Endodermal cell (in vitro differentiated cells): ENCODE measurements around the gene SELENOS. TPM values are rescaled to one million over a fixed set of nuclear protein-coding genes. Genes with fewer than 3 reads are reported as not detected.

Source experiments
- DNase-seq: peaks from one replicate; pipeline ENCODE4 v3.0.0-alpha.2; 2017
- H3K27ac ChIP-seq: 2 replicates; pipeline ENCODE4 v1.5.1; 2013; ENCODE audit warnings: mild to moderate bottlenecking, low read depth, low read length, moderate library complexity
- H3K27me3 ChIP-seq: 2 replicates; pipeline ENCODE4 v1.6.1; 2013; ENCODE audit warnings: mild to moderate bottlenecking, low read length, moderate library complexity; ENCODE audit not compliant: insufficient read depth, control insufficient read depth, poor library complexity, severe bottlenecking
- H3K36me3 ChIP-seq: 2 replicates; pipeline ENCODE4 v1.7.0; 2013; ENCODE audit warnings: mild to moderate bottlenecking, low read length, moderate library complexity; ENCODE audit not compliant: control insufficient read depth, insufficient read depth
- H3K4me1 ChIP-seq: one replicate; pipeline ENCODE4 v1.7.0; 2013; ENCODE audit warnings: low read length; ENCODE audit not compliant: control insufficient read depth, insufficient read depth
- H3K4me3 ChIP-seq: 2 replicates; pipeline ENCODE4 v1.5.1; 2013; ENCODE audit warnings: mild to moderate bottlenecking, low read length, moderate library complexity
- H3K9ac ChIP-seq: 2 replicates; pipeline ENCODE4 v1.6.1; 2013; ENCODE audit warnings: mild to moderate bottlenecking, low read length, moderate library complexity; ENCODE audit not compliant: poor library complexity, severe bottlenecking; ENCODE audit errors: extremely low read depth
- H3K9me3 ChIP-seq: 2 replicates; pipeline ENCODE4 v1.6.1; 2013; ENCODE audit warnings: mild to moderate bottlenecking, low read length, moderate library complexity; ENCODE audit not compliant: control insufficient read depth
- H3K27ac Mint-ChIP-seq: 2 replicates; pipeline ENCODE4 v1.8.0; 2020; ENCODE audit warnings: mixed read lengths
- H3K27me3 Mint-ChIP-seq: 2 replicates; pipeline ENCODE4 v1.8.0; 2021; ENCODE audit warnings: mild to moderate bottlenecking, mixed read lengths; ENCODE audit not compliant: insufficient read depth
- H3K36me3 Mint-ChIP-seq: 2 replicates; pipeline ENCODE4 v1.8.0; 2020; ENCODE audit warnings: low read depth, mixed read lengths
- H3K4me1 Mint-ChIP-seq: 2 replicates; pipeline ENCODE4 v1.8.0; 2020; ENCODE audit warnings: mixed read lengths
- H3K4me3 Mint-ChIP-seq: 2 replicates; pipeline ENCODE4 v1.8.0; 2020; ENCODE audit warnings: mild to moderate bottlenecking, moderate library complexity, mixed read lengths
- H3K9me3 Mint-ChIP-seq: 2 replicates; pipeline ENCODE4 v1.8.0; 2020; ENCODE audit warnings: mild to moderate bottlenecking, mixed read lengths
- CTCF ChIP-seq: fragments of 200-600 bp; sonication (generic); conservative IDR thresholded peaks from 2 replicates; pipeline ENCODE4 v1.5.0; 2021; ENCODE audit warnings: antibody characterized with exemption, mild to moderate bottlenecking
- WGBS, 2 experiments: methylation state at CpG; one replicate each; pipeline versions ENCODE4 v1.1.5 to v1.1.7; 2013; ENCODE audit warnings: missing lambda C conversion rate in 2 of 2, mixed read lengths in 1 of 2; ENCODE audit not compliant: insufficient coverage in 1 of 2, insufficient read length in 1 of 2; 5-methylcytosine and 5-hydroxymethylcytosine counted together
- total RNA-seq, 2 donors: library from RNA; stranded (reverse); fragmentation: NEBNext Ultra II Directional in 1 of 2; extraction: Animal tissue kit (Norgen Biotek cat#: 25700) in 1 of 2; gene quantifications; 2 replicates in 1 of 2; 3 replicates in 1 of 2; pipeline ENCODE4 v1.2.1, GENCODE V29; 2021

The SELENOS gene
- total RNA-seq, 2 donors from 2014 or later: 56.1 to 60.5 TPM

GRCh38 chr15:101242999-101243336 is 34.3 kb downstream of the SELENOS start:
- WGBS, 2 experiments: 62 to 77% methylated on average over 5 to 6 of the region's 6 CpGs
- Mint-ChIP-seq H3K27me3 (no peaks in the 10 kb centered on the region), H3K27ac (peak overlapping the region; percentile 82)

GRCh38 chr15:101242160-101242998 is 34.9 kb downstream of the SELENOS start:
- H3K36me3 Mint-ChIP-seq: peaks cover 4% of the 10 kb centered on the region
- WGBS, 2 experiments: 92 to 95% methylated on average over 8 to 12 of the region's 12 CpGs
- peak; percentile 36 for DNase-seq

More at GRCh38 chr15:101242999-101243336, 34.3 kb downstream of the SELENOS start:
- Mint-ChIP-seq H3K9me3 (no peaks in the 10 kb centered on the region), H3K36me3 (peaks cover 1% of the 10 kb centered on the region), H3K4me3 (peak overlapping the region; percentile 24), H3K4me1 (peaks cover 68% of the 10 kb centered on the region)
- H3K27ac ChIP-seq: no peak overlapping the region
- H3K36me3 ChIP-seq: peaks cover 13% of the 10 kb centered on the region
- no peaks in the 10 kb centered on the region for H3K9me3 ChIP-seq
- no peaks in the 10 kb centered on the region for H3K27me3 ChIP-seq
- H3K9ac ChIP-seq: no peak overlapping the region
- H3K4me3 ChIP-seq: no peak overlapping the region
- peaks cover 18% of the 10 kb centered on the region for H3K4me1 ChIP-seq
- TF ChIP-seq CTCF: no peak
- DNase-seq: peak; percentile 53

DNA sequence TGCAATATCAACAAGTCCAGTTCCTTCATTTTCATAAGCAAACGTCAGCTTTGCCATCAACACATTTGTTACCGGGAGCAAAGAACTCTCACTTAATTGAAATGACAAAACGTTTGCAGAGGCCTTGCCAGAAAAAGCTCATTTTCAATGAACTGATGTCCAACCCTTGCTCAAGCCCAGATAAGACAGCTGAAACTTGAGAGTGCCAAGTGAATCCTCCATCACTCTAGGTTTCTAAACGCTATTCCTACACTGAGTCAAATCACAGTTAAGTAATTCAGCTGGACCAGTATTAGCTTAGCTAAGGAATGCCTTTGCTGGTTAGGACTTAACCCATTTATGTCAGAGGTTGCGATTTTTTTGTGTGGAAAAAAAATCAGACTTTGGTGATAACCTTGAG is 36.9 kb downstream of the SELENOS start:
- peaks cover 9% of the 10 kb centered on the region for H3K36me3 Mint-ChIP-seq
- H3K27ac ChIP-seq: no peak overlapping the region
- no peaks in the 10 kb centered on the region for H3K9me3 ChIP-seq
- H3K4me1 ChIP-seq: peaks cover 18% of the 10 kb centered on the region
- H3K4me3 ChIP-seq: no peak overlapping the region
- H3K27me3 ChIP-seq: no peaks in the 10 kb centered on the region
- no peaks in the 10 kb centered on the region for H3K9me3 Mint-ChIP-seq
- H3K9ac ChIP-seq: no peak overlapping the region
- H3K27me3 Mint-ChIP-seq: no peaks in the 10 kb centered on the region
- H3K4me3 Mint-ChIP-seq: no peak overlapping the region
- H3K36me3 ChIP-seq: peaks cover 6% of the 10 kb centered on the region
- WGBS, 2 experiments: 86 to 91% methylated on average over 5 of the region's 5 CpGs
- peak; percentile 12 for DNase-seq
- H3K27ac Mint-ChIP-seq: no peak overlapping the region
- no peak for TF ChIP-seq CTCF
- peaks cover 54% of the 10 kb centered on the region for H3K4me1 Mint-ChIP-seq

More at GRCh38 chr15:101242160-101242998, 34.9 kb downstream of the SELENOS start:
- Mint-ChIP-seq H3K9me3 (no peaks in the 10 kb centered on the region), H3K4me3 (peak overlapping the region; percentile 24), H3K27me3 (no peaks in the 10 kb centered on the region), H3K27ac (peak overlapping the region; percentile 82), H3K4me1 (peaks cover 68% of the 10 kb centered on the region)
- Histone ChIP-seq H3K36me3 (peaks cover 9% of the 10 kb centered on the region), H3K27ac (no peak overlapping the region), H3K4me1 (peaks cover 18% of the 10 kb centered on the region), H3K9me3 (no peaks in the 10 kb centered on the region), H3K4me3 (no peak overlapping the region), H3K9ac (peak overlapping the region; percentile 4), H3K27me3 (no peaks in the 10 kb centered on the region)
- no peak for TF ChIP-seq CTCF
